GM19395 (cell line): Measurements from ENCODE around the gene XKRX.

Source experiments
- ATAC-seq: cut with Tn5 transposase; IDR thresholded peaks from one replicate; pipeline ENCODE4 v1.9.1; 2021; ENCODE audit warnings: mild to moderate bottlenecking, moderate library complexity; ENCODE audit not compliant: unreplicated experiment

Gene XKRX

DNA sequence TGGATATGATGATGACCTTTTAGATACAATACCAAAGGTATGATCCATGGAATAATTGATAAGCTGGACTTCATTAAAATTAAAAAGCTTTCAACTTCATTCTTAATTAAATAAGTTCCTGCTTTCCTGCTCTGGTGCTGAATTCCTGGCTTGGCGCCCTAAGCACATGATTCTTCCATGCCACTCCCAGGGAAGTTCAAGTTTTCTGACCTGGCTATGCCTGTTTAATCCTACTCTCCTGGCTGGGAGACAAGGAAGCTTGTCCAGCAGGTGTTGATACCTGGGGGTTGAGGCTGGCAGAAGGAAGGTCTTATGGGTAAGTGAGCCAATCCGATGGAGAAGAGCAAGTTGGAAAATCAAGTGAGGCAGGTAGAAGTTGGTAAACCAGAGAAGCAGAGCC is 24.3 kb downstream of the XKRX start:
- ATAC-seq = no peak

DNA sequence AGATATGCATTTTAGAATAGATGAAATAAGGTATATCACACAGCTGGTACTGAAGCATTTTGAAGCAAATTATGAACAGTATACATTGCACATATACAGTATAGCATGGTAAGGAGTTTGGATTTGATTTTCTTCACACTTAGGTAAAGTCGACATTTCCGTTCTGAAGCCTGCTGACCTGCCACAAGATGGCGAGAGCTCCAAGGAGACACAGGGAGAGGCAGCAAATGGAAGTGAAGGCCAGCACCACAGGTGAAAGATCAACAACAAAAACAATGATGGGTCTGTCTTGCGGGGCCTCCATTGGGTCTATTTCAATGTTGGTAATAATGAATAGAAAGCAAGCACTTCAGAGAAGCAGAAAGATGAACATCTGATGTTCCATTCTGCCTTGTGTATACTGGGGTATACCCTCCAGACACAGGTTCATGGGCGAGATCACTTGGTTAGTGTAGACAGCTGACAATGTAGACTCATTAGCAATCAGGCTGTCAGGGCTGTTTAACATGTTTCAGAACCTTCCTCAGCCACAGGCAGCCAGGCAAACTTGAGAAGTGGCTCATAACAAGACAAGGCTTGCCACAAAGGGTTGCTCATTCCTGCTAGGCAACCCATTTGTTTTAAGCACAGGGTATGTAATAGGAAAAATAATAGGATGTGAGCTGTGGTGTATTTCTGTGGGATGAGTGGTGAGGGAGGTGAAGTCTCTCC is 33.2 kb downstream of the XKRX start:
- ATAC-seq = peak; percentile 74

DNA sequence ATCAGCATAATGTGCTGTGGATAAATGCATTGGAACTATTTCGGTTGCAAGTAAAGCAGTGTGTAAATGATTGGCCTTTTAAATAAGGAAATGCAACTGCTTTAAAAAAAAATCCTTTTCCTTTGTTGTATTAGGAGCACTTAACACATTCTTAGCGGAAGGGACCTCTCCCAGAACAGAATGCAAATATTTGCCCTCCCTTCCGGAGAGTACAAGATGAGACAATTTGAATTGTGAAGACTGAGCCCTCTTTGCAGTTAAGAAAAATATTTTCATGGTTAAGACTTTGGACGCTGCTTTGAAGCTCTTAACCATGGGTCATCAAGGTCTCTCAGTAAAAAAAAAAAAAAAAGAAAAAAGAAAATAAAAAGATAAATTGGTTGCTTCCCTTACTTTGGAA is 45.1 kb downstream of the XKRX start:
- no peak for ATAC-seq

DNA sequence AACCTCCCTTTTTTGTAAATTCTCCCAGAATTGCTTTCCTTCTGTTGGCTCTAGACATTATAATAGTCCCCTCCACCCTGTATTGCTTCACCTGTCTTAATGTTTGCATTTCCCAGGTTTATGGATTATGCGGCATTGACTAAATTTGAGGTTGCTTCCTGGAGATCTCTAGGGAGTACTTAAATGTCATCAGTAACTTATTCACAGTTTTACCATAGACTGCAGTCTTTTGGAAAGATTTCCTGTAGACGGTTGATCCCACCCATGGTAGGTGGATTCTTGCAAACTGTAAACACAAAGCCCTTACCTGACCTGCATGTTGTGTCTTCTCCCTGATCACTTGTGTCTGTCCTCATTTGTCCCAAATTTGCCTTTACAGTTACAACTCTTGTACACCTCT is 48.3 kb downstream of the XKRX start:
- ATAC-seq = no peak

DNA sequence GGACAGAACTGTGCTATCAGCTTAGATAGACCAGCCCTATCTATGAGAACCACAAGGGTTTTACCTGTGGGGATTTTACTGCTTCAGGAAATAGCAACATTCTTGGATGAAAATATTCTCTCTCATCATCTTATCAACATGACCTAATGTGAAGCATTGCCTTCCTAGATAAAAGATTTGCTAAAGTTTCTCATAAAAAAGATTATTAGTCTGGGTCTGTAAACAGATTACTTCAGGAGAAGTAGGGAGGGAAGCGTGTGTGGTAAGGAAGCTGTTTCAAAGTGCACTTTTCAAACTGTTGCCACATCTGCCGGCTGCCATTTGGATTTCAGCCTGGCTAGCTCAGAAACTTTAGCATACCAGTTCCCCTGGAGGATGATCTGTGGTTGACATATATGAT is 54.4 kb downstream of the XKRX start, which contains the start of gene NOX1:
Gene NOX1, minus strand, starts transcription at position 35 of the 400 bp plus-strand sequence. CDS start 220 bp downstream, outside the sequence.
- no peak for ATAC-seq

DNA sequence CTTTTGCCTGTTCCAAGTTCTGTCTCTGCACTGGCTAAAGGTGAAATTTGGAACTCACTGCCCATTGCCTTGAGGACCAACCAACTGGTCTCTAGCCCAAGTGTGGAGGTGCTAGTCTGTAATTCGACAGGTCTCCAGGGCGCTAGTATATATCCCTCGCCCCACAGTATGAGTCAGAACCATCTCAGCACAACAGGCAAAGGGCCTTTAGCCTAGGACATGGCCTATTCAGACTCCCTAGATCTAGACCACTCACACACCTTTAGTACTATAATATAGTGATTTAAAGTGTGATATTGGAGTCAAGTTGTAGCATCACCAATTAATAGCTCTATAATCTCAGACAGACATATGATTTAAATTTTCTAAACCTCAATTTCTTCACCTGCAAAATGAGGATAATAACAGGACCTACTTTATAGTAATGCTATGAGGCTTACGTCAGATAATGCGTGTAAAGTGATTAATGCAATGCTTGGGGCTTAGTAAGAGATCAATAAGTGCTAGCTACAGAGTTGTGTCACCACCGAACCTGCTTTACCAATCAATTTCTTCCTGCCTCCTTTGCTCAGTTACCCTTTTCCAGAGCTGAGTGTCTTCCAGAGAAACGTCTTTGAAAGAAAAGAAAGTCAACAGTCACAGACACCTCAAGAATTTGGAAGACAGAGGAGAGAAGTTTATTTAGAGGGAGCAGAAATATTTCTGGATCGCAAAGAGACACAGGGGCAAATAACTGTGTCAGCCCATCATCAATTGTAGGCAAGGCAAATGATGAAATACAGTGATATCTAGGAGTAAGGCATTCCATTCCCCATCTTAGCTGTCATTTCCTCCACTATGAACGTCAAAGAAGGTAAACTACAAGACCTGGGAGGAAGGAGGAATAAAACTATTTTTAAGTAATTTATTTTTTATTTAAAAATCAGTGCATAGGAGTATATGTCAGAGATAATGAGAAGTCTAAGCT is 56.8 kb downstream of the XKRX start:
- ATAC-seq = no peak

DNA sequence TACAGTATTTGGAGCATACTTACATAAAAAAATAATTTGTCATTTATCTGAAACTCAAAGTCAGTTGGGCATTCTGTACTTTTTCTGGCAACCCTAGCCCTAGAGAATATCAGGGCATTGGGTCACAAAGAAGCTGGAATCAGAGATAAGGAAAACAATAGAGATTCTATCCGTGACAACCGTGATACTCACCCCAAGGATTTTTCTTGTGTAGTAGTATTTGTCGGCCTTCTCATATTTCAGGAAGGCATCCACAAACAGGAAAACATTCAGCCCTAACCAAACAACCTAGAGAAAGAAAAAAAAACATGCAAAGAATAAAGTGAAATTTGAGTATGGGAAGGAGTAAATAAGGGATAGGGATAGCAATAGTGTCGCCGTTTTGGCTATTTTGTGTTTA is 58.2 kb downstream of the XKRX start:
- ATAC-seq = no peak

DNA sequence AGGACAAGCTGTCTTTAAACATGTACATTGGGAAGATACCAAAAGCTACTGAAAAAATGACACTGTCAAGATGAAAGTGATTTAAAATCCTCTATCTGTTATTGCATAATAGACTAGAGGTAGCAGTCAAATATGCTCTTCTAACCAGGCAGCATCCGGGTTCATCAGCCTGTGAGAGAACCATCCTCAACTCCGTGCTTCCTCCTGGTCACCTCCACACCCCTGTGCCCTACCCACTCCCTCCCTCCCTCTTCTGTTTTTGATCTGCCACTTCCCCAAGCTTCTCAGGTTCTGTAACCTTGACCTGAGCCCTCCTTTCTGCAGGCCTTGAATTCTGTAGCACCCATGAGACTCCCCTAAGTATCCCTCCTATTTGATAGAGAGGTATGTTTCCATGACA is 60.4 kb downstream of the XKRX start:
- no peak for ATAC-seq

DNA sequence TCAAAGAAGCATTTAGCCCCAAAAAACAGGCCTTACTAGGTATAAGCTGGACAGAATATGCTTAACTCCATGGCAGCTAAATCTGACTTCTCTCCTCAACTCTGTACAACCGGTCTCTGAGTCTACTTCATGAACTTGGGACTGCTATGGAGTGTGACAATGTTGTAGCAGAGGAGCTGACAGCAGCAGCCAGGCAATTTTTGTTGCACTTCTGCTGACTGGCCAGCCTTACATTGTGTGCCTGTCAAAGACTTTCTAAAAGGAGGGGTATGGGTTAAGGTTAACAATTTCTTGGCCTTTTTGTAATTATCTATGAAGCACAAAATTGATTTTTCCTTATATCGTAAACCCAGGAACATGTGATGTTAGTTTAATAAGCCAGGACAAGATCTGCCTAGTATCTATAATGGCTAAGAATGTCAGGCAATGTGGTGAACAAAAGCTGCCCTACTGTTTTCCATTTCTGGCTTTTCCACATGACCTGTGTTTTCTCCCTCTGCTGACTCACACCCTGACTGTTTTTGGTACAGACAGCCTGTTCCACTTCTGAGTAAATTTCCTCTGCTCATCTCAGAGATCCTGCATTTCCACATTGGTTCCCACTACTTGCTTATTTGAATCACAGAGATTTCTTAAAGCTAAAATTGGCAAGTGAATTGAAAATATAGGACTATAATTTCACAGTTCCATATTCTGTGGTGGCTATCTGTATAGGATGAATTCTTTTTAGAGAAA is 63.9 kb downstream of the XKRX start:
- ATAC-seq = no peak
